Hepatocyte (in vitro differentiated cells): ENCODE measurements around the gene PARP2.

Experiments
- CTCF ChIP-seq: fragments of 200-600 bp; sonication (generic); IDR thresholded peaks from 2 replicates; pipeline ENCODE4 v1.5.1; 2016; ENCODE audit warnings: antibody characterized with exemption, mild to moderate bottlenecking; ENCODE audit not compliant: poor library complexity
- EZH2 ChIP-seq: fragments of 200-600 bp; sonication (generic); IDR thresholded peaks from 2 replicates; pipeline ENCODE4 v1.6.1; 2016; ENCODE audit warnings: antibody characterized with exemption, mild to moderate bottlenecking, borderline replicate concordance

GRCh38 chr14:20343862-20344220 lies 406 bp downstream of the PARP2 start:
- no peak for TF ChIP-seq CTCF
- no peak for TF ChIP-seq EZH2
